Measurements from ENCODE around the gene BCL2L12. TPM values are rescaled to one million over a fixed set of nuclear protein-coding genes. Genes with fewer than 3 reads are reported as not detected.

Gene BCL2L12
- total RNA-seq, 1 experiment from 2014 or later, result 93.9 TPM

GRCh38 chr19:49636233-49636932, 29.4 kb upstream of the BCL2L12 start:
- POLR2A ChIA-PET, result no interaction called here
- TF ChIP-seq JUND (IDR thresholded peaks at IDR 0.05), result no peak
- no peak for TF ChIP-seq YY1 (IDR thresholded peaks at IDR 0.05; ENCODE audit: extremely low read depth, insufficient replicate concordance, low read depth, low read length)
- no peak for TF ChIP-seq RAD21 (IDR thresholded peaks at IDR 0.05; ENCODE audit: low read depth)
- no peak for TF ChIP-seq EZH2 (IDR thresholded peaks at IDR 0.05)
- no peak for TF ChIP-seq SRF (IDR thresholded peaks at IDR 0.05; ENCODE audit: low read depth)
- no peak for TF ChIP-seq ATF3 (IDR thresholded peaks at IDR 0.05)
- no peak for TF ChIP-seq CEBPB (IDR thresholded peaks at IDR 0.05; ENCODE audit: low read depth)
- TF ChIP-seq EGR1 (IDR thresholded peaks at IDR 0.05; ENCODE audit: low read depth), result no peak
- TF ChIP-seq FOSL1 (IDR thresholded peaks at IDR 0.05; ENCODE audit: low read depth), result no peak
- TF ChIP-seq, protein P1, sequence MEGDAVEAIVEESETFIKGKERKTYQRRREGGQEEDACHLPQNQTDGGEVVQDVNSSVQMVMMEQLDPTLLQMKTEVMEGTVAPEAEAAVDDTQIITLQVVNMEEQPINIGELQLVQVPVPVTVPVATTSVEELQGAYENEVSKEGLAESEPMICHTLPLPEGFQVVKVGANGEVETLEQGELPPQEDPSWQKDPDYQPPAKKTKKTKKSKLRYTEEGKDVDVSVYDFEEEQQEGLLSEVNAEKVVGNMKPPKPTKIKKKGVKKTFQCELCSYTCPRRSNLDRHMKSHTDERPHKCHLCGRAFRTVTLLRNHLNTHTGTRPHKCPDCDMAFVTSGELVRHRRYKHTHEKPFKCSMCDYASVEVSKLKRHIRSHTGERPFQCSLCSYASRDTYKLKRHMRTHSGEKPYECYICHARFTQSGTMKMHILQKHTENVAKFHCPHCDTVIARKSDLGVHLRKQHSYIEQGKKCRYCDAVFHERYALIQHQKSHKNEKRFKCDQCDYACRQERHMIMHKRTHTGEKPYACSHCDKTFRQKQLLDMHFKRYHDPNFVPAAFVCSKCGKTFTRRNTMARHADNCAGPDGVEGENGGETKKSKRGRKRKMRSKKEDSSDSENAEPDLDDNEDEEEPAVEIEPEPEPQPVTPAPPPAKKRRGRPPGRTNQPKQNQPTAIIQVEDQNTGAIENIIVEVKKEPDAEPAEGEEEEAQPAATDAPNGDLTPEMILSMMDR (IDR thresholded peaks at IDR 0.05 in 2 of 3, conservative IDR thresholded peaks at IDR 0.05 in 1 of 3; ENCODE audit: borderline replicate concordance in 1 of 3, insufficient read depth in 1 of 3, low read depth in 2 of 3, low read length in 2 of 3), result no peak
- intact Hi-C loops (cut with micrococcal nuclease), result no loop called here
- peaks cover 11 to 40% of the 10 kb centered on the region in 2 experiments for H3K4me1 ChIP-seq (ENCODE audit: control insufficient read depth in 1 of 2, insufficient read depth in 2 of 2, low read length in 2 of 2)
- H3K9me2 ChIP-seq (ENCODE audit: insufficient read depth), result no peaks in the 10 kb centered on the region
- no peak overlapping the region for H2AFZ ChIP-seq (ENCODE audit: low read depth, low read length, poor library complexity, severe bottlenecking)
- RAD21 ChIA-PET (ENCODE audit: low non-redundant PET in 1 of 2, low total read pairs in 2 of 2, uncharacterized antibody in 2 of 2, unreplicated experiment in 2 of 2), result no interaction called here
- no peaks in the 10 kb centered on the region; a peak in 1 of 4 replicates for H3K36me3 ChIP-seq (ENCODE audit: control insufficient read depth in 1 of 2, insufficient read depth in 2 of 2, low read length in 2 of 2)
- DNase-seq (ENCODE audit: low read depth, low spot score), result no peak
- no peaks in the 10 kb centered on the region for H3K9me3 ChIP-seq (ENCODE audit: control insufficient read depth in 1 of 2, insufficient read depth in 1 of 2, low read depth in 1 of 2, low read length in 2 of 2)
- H3K4me3 ChIP-seq (replicated peaks in 1 of 2; ENCODE audit: low read depth in 1 of 2, low read length in 2 of 2), result no peak overlapping the region
- H3K9ac ChIP-seq (ENCODE audit: low read length), result no peak overlapping the region
- CTCF ChIA-PET, result interaction anchor here (0.5 kb wide), 1 partner anchor 42 kb away, joined by 3 read pairs; no protein-coding TSS in a partner anchor
- H3K27ac ChIP-seq (ENCODE audit: low read depth, low read length), result no peak overlapping the region
- H3K27me3 ChIP-seq (ENCODE audit: insufficient read depth, low read length), result no peaks in the 10 kb centered on the region
- BruUV-seq (replicated peaks), result no TSS peak
- no peaks in the 10 kb centered on the region for H4K20me1 ChIP-seq (ENCODE audit: insufficient read depth)
- H3K4me2 ChIP-seq (ENCODE audit: low read length), result no peak overlapping the region
- peaks cover 9% of the 10 kb centered on the region; the same call in 1 of the 2 replicates for H3K79me2 ChIP-seq (ENCODE audit: insufficient read depth, low read length)
- no peak for ATAC-seq
